ENCODE measurements around the gene ZNF385D. TPM values are rescaled to one million over a fixed set of nuclear protein-coding genes. Genes with fewer than 3 reads are reported as not detected.

ZNF385D gene
- total and polyA plus RNA-seq, 4 donors = 0.17 to 30.9 (median 1.9) TPM

GRCh38 chr3:21697707-21698106 is 53.3 kb downstream of the ZNF385D start:
- Histone ChIP-seq H3K9me3 (ENCODE audit: control insufficient read depth in 4 of 4, insufficient read depth in 3 of 4, low read length in 3 of 4) (no peaks in the 10 kb centered on the region), H3K9ac (ENCODE audit: insufficient read depth in 1 of 2, low read length in 2 of 2) (no peak overlapping the region), H3K27me3 (ENCODE audit: control insufficient read depth in 3 of 3, insufficient read depth in 3 of 3, low read length in 2 of 3) (no peaks in the 10 kb centered on the region), H3K4me3 (no peak overlapping the region), H3K4me1 (ENCODE audit: control insufficient read depth in 5 of 5, insufficient read depth in 5 of 5, low read length in 5 of 5) (no peaks in the 10 kb centered on the region), H3K27ac (ENCODE audit: low read depth in 1 of 2, low read length in 1 of 2) (no peak overlapping the region), H3K36me3 (ENCODE audit: control insufficient read depth in 4 of 4, insufficient read depth in 4 of 4, low read length in 4 of 4) (no peaks in the 10 kb centered on the region)
- DNase-seq (no peak), ATAC-seq (ENCODE audit: insufficient read depth, low FRiP score) (no peak)
- WGBS, 2 donors = 74 to 87% methylated on average over 3 of the region's 3 CpGs
- TF ChIP-seq CTCF (IDR thresholded peaks at IDR 0.05; ENCODE audit: control extremely low read depth, extremely low read depth) = no peak

GRCh38 chr3:21694506-21694905 is 56.5 kb downstream of the ZNF385D start:
- Histone ChIP-seq H3K36me3 (ENCODE audit: control insufficient read depth in 4 of 4, insufficient read depth in 4 of 4, low read length in 4 of 4) (no peaks in the 10 kb centered on the region), H3K4me3 (no peak overlapping the region), H3K4me1 (ENCODE audit: control insufficient read depth in 5 of 5, insufficient read depth in 5 of 5, low read length in 5 of 5) (no peaks in the 10 kb centered on the region), H3K9me3 (ENCODE audit: control insufficient read depth in 4 of 4, insufficient read depth in 3 of 4, low read length in 3 of 4) (peaks cover 0 to 3% (median 0%) of the 10 kb centered on the region in 4 donors), H3K9ac (ENCODE audit: insufficient read depth in 1 of 2, low read length in 2 of 2) (no peak overlapping the region), H3K27me3 (ENCODE audit: control insufficient read depth in 3 of 3, insufficient read depth in 3 of 3, low read length in 2 of 3) (no peaks in the 10 kb centered on the region), H3K27ac (ENCODE audit: low read depth in 1 of 2, low read length in 1 of 2) (no peak overlapping the region)
- DNase-seq (no peak), ATAC-seq (ENCODE audit: insufficient read depth, low FRiP score) (no peak)
- no peak for TF ChIP-seq CTCF (IDR thresholded peaks at IDR 0.05; ENCODE audit: control extremely low read depth, extremely low read depth)
- WGBS, 2 donors = 80 to 94% methylated on average over 4 of the region's 4 CpGs

DNA sequence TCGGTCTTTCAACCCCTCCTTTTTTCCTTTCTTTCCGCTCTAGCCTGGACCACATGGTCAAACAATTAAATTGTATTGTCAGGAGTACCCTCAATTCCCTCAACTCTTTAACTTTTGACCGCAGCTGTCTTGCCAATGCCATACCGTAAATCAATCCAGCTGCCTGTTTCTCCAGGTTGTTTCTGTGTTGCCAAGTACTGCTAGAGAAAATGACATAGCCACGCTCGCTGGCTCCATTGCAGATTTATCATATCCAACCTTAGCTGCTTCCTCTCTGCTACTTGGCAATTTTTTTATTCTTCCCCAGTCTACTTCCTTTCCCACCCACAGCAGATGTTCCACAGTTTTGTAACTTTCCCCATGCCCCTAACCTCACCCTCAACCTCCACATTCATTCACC is 60.0 kb downstream of the ZNF385D start:
- H3K9me3 ChIP-seq (ENCODE audit: control insufficient read depth in 4 of 4, insufficient read depth in 3 of 4, low read length in 3 of 4) = peaks cover 0 to 3% (median 0%) of the 10 kb centered on the region in 4 donors
- H3K27me3 ChIP-seq (ENCODE audit: control insufficient read depth in 3 of 3, insufficient read depth in 3 of 3, low read length in 2 of 3) = no peaks in the 10 kb centered on the region
- H3K4me1 ChIP-seq (ENCODE audit: control insufficient read depth in 5 of 5, insufficient read depth in 5 of 5, low read length in 5 of 5) = no peaks in the 10 kb centered on the region
- no peak for TF ChIP-seq CTCF (IDR thresholded peaks at IDR 0.05; ENCODE audit: control extremely low read depth, extremely low read depth)
- DNase-seq (no peak), ATAC-seq (ENCODE audit: insufficient read depth, low FRiP score) (no peak)
- no peak overlapping the region for H3K27ac ChIP-seq (ENCODE audit: low read depth in 1 of 2, low read length in 1 of 2)
- WGBS, 2 donors = 73 to 79% methylated on average over 6 of the region's 6 CpGs
- no peaks in the 10 kb centered on the region for H3K36me3 ChIP-seq (ENCODE audit: control insufficient read depth in 4 of 4, insufficient read depth in 4 of 4, low read length in 4 of 4)
- H3K4me3 ChIP-seq = no peak overlapping the region
- H3K9ac ChIP-seq (ENCODE audit: insufficient read depth in 1 of 2, low read length in 2 of 2) = no peak overlapping the region

GRCh38 chr3:21682206-21682605 is 68.8 kb downstream of the ZNF385D start:
- no peaks in the 10 kb centered on the region for H3K36me3 ChIP-seq (ENCODE audit: control insufficient read depth in 4 of 4, insufficient read depth in 4 of 4, low read length in 4 of 4)
- H3K27me3 ChIP-seq (ENCODE audit: control insufficient read depth in 3 of 3, insufficient read depth in 3 of 3, low read length in 2 of 3) = no peaks in the 10 kb centered on the region
- TF ChIP-seq CTCF (IDR thresholded peaks at IDR 0.05; ENCODE audit: control extremely low read depth, extremely low read depth) = no peak
- H3K9me3 ChIP-seq (ENCODE audit: control insufficient read depth in 4 of 4, insufficient read depth in 3 of 4, low read length in 3 of 4) = no peaks in the 10 kb centered on the region
- DNase-seq = no peak
- no peak overlapping the region for H3K27ac ChIP-seq (ENCODE audit: low read depth in 1 of 2, low read length in 1 of 2)
- no peak overlapping the region for H3K4me3 ChIP-seq
- H3K4me1 ChIP-seq (ENCODE audit: control insufficient read depth in 5 of 5, insufficient read depth in 5 of 5, low read length in 5 of 5) = peaks cover 0 to 9% (median 0%) of the 10 kb centered on the region in 5 donors
- ATAC-seq (ENCODE audit: insufficient read depth, low FRiP score) = no peak
- H3K9ac ChIP-seq (ENCODE audit: insufficient read depth in 1 of 2, low read length in 2 of 2) = no peak overlapping the region

Data from lung (tissue), 12 donors.